ENCODE measurements around the gene DENND1C.

GRCh38 chr19:6431891-6432290, 49.7 kb downstream of the DENND1C start:
- TF ChIP-seq CTCF (conservative IDR thresholded peaks at IDR 0.05; ENCODE audit: low read length) (no peak), EZH2phosphoT487 (IDR thresholded peaks at IDR 0.05; ENCODE audit: borderline replicate concordance, low read depth, low read length) (no peak)

Data from OCI-LY7 (cell line).